HepG2 (cell line): ENCODE data around the gene CDR2L. TPM values are rescaled to one million over a fixed set of nuclear protein-coding genes. Genes with fewer than 3 reads are reported as not detected.

Experiments
- ATRX ChIP-seq: sonication (generic); formaldehyde crosslinking; IDR thresholded peaks from 2 replicates; pipeline ENCODE4 v1.4.0; 2020; ENCODE audit warnings: missing genetic modification reagents, borderline replicate concordance
- BRCA1 ChIP-seq: sonication (generic); formaldehyde crosslinking; IDR thresholded peaks from 2 replicates; pipeline ENCODE4 v1.4.0; 2020; ENCODE audit warnings: missing genetic modification reagents
- CTCF ChIP-seq: sonication (generic); formaldehyde crosslinking; IDR thresholded peaks from 2 replicates; pipeline ENCODE4 v1.5.0; 2020; ENCODE audit warnings: mild to moderate bottlenecking, missing genetic modification reagents, moderate library complexity
- HMG20A ChIP-seq: IDR thresholded peaks from 2 replicates; pipeline ENCODE4 v1.6.1; 2016; ENCODE audit warnings: borderline replicate concordance
- HNF4A ChIP-seq: sonication (generic); formaldehyde crosslinking; IDR thresholded peaks from 2 replicates; pipeline ENCODE4 v1.4.0; 2020; ENCODE audit warnings: missing genetic modification reagents
- MLLT10 ChIP-seq: sonication (generic); formaldehyde crosslinking; IDR thresholded peaks from 2 replicates; pipeline ENCODE4 v1.4.0; 2020; ENCODE audit warnings: missing genetic modification reagents
- MYNN ChIP-seq: sonication (generic); formaldehyde crosslinking; IDR thresholded peaks from 2 replicates; pipeline ENCODE4 v1.4.0; 2020; ENCODE audit warnings: mild to moderate bottlenecking, low read depth, missing genetic modification reagents
- NFRKB ChIP-seq: fragments of 450-650 bp; IDR thresholded peaks from 2 replicates; pipeline ENCODE4 v1.6.1; 2017
- NR2F1 ChIP-seq, 2 experiments: fragments of 450-650 bp in 1 of 2; formaldehyde crosslinking in 1 of 2; IDR thresholded peaks; 2 replicates each; pipeline versions ENCODE4 v1.5.0 to v1.6.1; 2016 to 2020; ENCODE audit warnings: mild to moderate bottlenecking in 1 of 2, missing compliant biosample characterization in 1 of 2, missing genetic modification reagents in 1 of 2, moderate library complexity in 1 of 2
- PLSCR1 ChIP-seq: sonication (generic); formaldehyde crosslinking; IDR thresholded peaks from 2 replicates; pipeline ENCODE4 v1.5.0; 2020; ENCODE audit warnings: missing genetic modification reagents, mild to moderate bottlenecking, borderline replicate concordance
- RELA ChIP-seq: sonication (generic); formaldehyde crosslinking; IDR thresholded peaks from 2 replicates; pipeline ENCODE4 v1.4.0; 2020; ENCODE audit warnings: missing genetic modification reagents
- SMAD1 ChIP-seq: sonication (generic); formaldehyde crosslinking; IDR thresholded peaks from 2 replicates; pipeline ENCODE4 v1.4.0; 2020; ENCODE audit warnings: missing genetic modification reagents, low read depth, mild to moderate bottlenecking, borderline replicate concordance
- ZNF512B ChIP-seq: sonication (generic); formaldehyde crosslinking; IDR thresholded peaks from 2 replicates; pipeline ENCODE4 v1.5.1; 2020; ENCODE audit warnings: missing genetic modification reagents, mild to moderate bottlenecking, borderline replicate concordance
- ZNF552 ChIP-seq: sonication (generic); formaldehyde crosslinking; IDR thresholded peaks from 2 replicates; pipeline ENCODE4 v1.9.0; 2022; ENCODE audit warnings: missing genetic modification reagents, mild to moderate bottlenecking, borderline replicate concordance
- ZNF746 ChIP-seq: sonication (generic); formaldehyde crosslinking; IDR thresholded peaks from 2 replicates; pipeline ENCODE4 v1.8.0; 2022; ENCODE audit warnings: mild to moderate bottlenecking, missing genetic modification reagents
- ZNF879 ChIP-seq: sonication (generic); formaldehyde crosslinking; IDR thresholded peaks from 2 replicates; pipeline ENCODE4 v1.8.1; 2023; ENCODE audit warnings: missing genetic modification reagents
- polyA plus RNA-seq, 8 experiments: library from polyadenylated mRNA; depleted of rRNA in 3 of 8; stranded (reverse) in 7 of 8; unstranded in 1 of 8; fragments of >200 nt; fragmentation: Illumina TruSeq in 4 of 8; extraction: Trizol in 4 of 8; gene quantifications; 2 replicates each; pipeline versions ENCODE4 v1.2.1 to v1.2.3, GENCODE V29; 2011 to 2016; ENCODE audit warnings: low read depth in 4 of 8, missing spikeins in 1 of 8, mixed read lengths in 1 of 8; ENCODE audit not compliant: insufficient read depth in 1 of 8
- total RNA-seq, 5 experiments: library from RNA; depleted of rRNA; stranded (reverse); fragments of >200 nt; fragmentation: Illumina TruSeq; extraction: Trizol; gene quantifications; 2 replicates each; pipeline ENCODE4 v1.2.3, GENCODE V29; 2016; ENCODE audit warnings: low read depth in 1 of 5
- TF ChIP-seq, protein P1 (sequence below): sonication (generic); formaldehyde crosslinking; IDR thresholded peaks from 2 replicates; pipeline ENCODE4 v1.8.1; 2023; ENCODE audit warnings: mild to moderate bottlenecking, inconsistent platforms, moderate library complexity, missing genetic modification reagents, borderline replicate concordance
- TF ChIP-seq, protein P2 (sequence below): sonication (generic); formaldehyde crosslinking; IDR thresholded peaks from 2 replicates; pipeline ENCODE4 v1.9.0; 2021; ENCODE audit warnings: missing genetic modification reagents, mild to moderate bottlenecking, borderline replicate concordance
- TF ChIP-seq, protein P3 (sequence below): sonication (generic); formaldehyde crosslinking; conservative IDR thresholded peaks from 2 replicates; pipeline ENCODE4 v1.8.0; 2022; ENCODE audit warnings: low read depth, missing genetic modification reagents

Gene CDR2L
- total and polyA plus RNA-seq, 2 of the 13 experiments (the other 11 are each of a cell fraction or from before 2014, with no cell fraction given), result 1.9 to 2.1 TPM

DNA sequence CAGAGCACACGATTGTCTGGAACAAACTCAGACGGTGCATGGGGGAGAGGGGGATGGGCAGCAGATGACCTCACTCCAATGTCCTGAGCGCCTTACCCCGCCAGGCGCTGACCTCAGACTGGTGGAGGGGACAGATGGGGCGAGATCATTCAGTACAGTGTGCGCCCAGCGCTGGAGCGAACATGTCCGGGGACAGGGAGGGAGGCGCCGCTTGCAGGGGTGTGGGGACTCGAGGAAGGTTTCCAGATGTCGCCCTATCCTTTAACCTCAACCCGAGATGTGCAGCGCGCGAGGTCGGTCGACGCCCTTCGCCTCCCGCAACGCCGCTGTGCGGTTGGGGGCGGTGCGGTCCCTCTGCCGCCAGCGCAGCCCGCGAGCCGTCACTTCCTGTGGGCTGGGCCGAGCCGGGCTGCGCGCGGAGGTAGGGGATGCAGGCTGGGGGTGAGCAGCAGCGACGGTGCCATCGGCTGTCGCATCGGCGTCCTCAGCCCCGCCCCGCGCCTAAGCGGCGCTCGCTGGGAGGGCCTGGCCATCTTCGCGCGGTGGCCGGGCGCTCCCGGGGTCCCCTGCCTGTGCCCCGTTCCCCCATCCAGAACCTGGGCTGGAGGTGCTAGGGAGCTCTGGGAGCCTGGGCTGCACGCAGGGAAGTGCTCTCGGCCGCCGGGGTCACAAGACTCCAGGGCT is 5.3 kb upstream of the CDR2L start (continued):
- peak; percentile 11; the same call in 1 of the 2 replicates for TF ChIP-seq MYNN (CRISPR knock-in tag)
- no peak for TF ChIP-seq PLSCR1 (CRISPR knock-in tag)
- TF ChIP-seq, protein P1, sequence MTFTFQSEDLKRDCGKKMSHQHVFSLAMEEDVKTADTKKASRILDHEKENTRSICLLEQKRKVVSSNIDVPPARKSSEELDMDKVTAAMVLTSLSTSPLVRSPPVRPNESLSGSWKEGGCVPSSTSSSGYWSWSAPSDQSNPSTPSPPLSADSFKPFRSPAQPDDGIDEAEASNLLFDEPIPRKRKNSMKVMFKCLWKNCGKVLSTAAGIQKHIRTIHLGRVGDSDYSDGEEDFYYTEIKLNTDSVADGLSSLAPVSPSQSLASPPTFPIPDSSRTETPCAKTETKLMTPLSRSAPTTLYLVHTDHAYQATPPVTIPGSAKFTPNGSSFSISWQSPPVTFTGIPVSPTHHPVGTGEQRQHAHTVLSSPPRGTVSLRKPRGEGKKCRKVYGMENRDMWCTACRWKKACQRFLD (CRISPR knock-in tag), result peak; percentile 73; the same call in 1 of the 2 replicates
- peak in 1 of 2 experiments; percentile 40; a peak in 1 of 4 replicates for TF ChIP-seq NR2F1 (CRISPR knock-in tag; IDR thresholded peaks at IDR 0.05)
- TF ChIP-seq HNF4A (CRISPR knock-in tag), result no peak; the same call in 1 of the 2 replicates
- peak; percentile 62 for TF ChIP-seq CTCF (CRISPR knock-in tag)
- TF ChIP-seq RELA (CRISPR knock-in tag), result no peak
- TF ChIP-seq MLLT10 (CRISPR knock-in tag), result no peak
- TF ChIP-seq SMAD1 (CRISPR knock-in tag), result peak; percentile 93
- TF ChIP-seq ZNF552, result peak; percentile 79; the same call in 1 of the 2 replicates
- TF ChIP-seq, protein P2, sequence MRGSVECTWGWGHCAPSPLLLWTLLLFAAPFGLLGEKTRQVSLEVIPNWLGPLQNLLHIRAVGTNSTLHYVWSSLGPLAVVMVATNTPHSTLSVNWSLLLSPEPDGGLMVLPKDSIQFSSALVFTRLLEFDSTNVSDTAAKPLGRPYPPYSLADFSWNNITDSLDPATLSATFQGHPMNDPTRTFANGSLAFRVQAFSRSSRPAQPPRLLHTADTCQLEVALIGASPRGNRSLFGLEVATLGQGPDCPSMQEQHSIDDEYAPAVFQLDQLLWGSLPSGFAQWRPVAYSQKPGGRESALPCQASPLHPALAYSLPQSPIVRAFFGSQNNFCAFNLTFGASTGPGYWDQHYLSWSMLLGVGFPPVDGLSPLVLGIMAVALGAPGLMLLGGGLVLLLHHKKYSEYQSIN, result no peak
- TF ChIP-seq, protein P3, sequence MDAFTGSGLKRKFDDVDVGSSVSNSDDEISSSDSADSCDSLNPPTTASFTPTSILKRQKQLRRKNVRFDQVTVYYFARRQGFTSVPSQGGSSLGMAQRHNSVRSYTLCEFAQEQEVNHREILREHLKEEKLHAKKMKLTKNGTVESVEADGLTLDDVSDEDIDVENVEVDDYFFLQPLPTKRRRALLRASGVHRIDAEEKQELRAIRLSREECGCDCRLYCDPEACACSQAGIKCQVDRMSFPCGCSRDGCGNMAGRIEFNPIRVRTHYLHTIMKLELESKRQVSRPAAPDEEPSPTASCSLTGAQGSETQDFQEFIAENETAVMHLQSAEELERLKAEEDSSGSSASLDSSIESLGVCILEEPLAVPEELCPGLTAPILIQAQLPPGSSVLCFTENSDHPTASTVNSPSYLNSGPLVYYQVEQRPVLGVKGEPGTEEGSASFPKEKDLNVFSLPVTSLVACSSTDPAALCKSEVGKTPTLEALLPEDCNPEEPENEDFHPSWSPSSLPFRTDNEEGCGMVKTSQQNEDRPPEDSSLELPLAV (CRISPR knock-in tag), result no peak
- 0 out of 2 replicates have a peak, but pooled peaks have one; percentile 8 for TF ChIP-seq HMG20A
- peak; percentile 90 for TF ChIP-seq BRCA1 (CRISPR knock-in tag)
- TF ChIP-seq NFRKB, result no peak
- peak; percentile 84; the same call in 1 of the 2 replicates for TF ChIP-seq ZNF512B (CRISPR knock-in tag)
- TF ChIP-seq ZNF879 (CRISPR knock-in tag), result peak; percentile 87; the same call in 1 of the 2 replicates
- peak; percentile 20; the same call in 1 of the 2 replicates for TF ChIP-seq ZNF746 (CRISPR knock-in tag)
- TF ChIP-seq ATRX (CRISPR knock-in tag), result no peak
